ENCODE data around the gene ATG7.

- no peak for TF ChIP-seq CTCF (IDR thresholded peaks at IDR 0.05)
- no peak for TF ChIP-seq POLR2A (IDR thresholded peaks at IDR 0.05)
Observed at GRCh38 chr3:11539677-11540076, 267.5 kb downstream of the ATG7 start.

Data from uterus (tissue), 2 donors.